Prostate gland (tissue), 2 donors: ENCODE results near the gene PLVAP. TPM values are rescaled to one million over a fixed set of nuclear protein-coding genes. Genes with fewer than 3 reads are reported as not detected.
A peak's percentile ranks its signal among the peaks of the same experiment; 100 is the strongest.

Experiments
- DNase-seq: peaks from one replicate; pipeline ENCODE4 v3.0.0-alpha.2; 2019; ENCODE audit warnings: low spot score
- H3K27ac ChIP-seq, 2 donors: fragments of 200-600 bp; sonication (generic); 2 replicates each; pipeline ENCODE4 v1.5.1; 2017 to 2019
- H3K27me3 ChIP-seq: fragments of 200-600 bp; sonication (generic); replicated peaks from 2 replicates; pipeline ENCODE4 v1.5.1; 2019; ENCODE audit not compliant: insufficient read depth
- H3K36me3 ChIP-seq, 2 donors: fragments of 200-600 bp; sonication (generic); 1 replicate in 1 of 2; 2 replicates in 1 of 2; pipeline versions ENCODE4 v1.5.1 to v1.8.1; 2017 to 2019
- H3K4me1 ChIP-seq: fragments of 200-600 bp; sonication (generic); replicated peaks from 2 replicates; pipeline ENCODE4 v1.5.1; 2019
- H3K4me3 ChIP-seq, 2 donors: fragments of 200-600 bp; sonication (generic); 2 replicates each; pipeline ENCODE4 v1.5.1; 2017 to 2019
- H3K9me3 ChIP-seq: fragments of 200-600 bp; sonication (generic); 2 replicates; pipeline ENCODE4 v1.5.1; 2017
- CTCF ChIP-seq, 4 experiments: fragments of 200-600 bp in 2 of 4; fragments of 450-650 bp in 2 of 4; sonication (generic) in 2 of 4; IDR thresholded peaks; 1 replicate in 3 of 4; 2 replicates in 1 of 4; pipeline ENCODE4 v1.5.1; 2016 to 2019; ENCODE audit warnings: antibody characterized with exemption in 4 of 4, mild to moderate bottlenecking in 2 of 4, moderate library complexity in 2 of 4
- POLR2A ChIP-seq: fragments of 450-650 bp; IDR thresholded peaks from one replicate; pipeline ENCODE4 v1.6.1; 2016; ENCODE audit warnings: antibody characterized with exemption, mild to moderate bottlenecking
- POLR2AphosphoS5 ChIP-seq: sonication (generic); formaldehyde crosslinking; IDR thresholded peaks from one replicate; pipeline ENCODE4 v1.6.1; 2017; ENCODE audit warnings: antibody characterized with exemption
- WGBS: methylation state at CpG from one replicate; pipeline ENCODE4 v1.1.5; 2018; 5-methylcytosine and 5-hydroxymethylcytosine counted together
- intact Hi-C: fragments of 100-400 bp; cut with DNase I; formaldehyde crosslinking; loops from one replicate; pipeline ENCODE4 v1.14.2; 2022
- total RNA-seq, 2 donors: library from RNA; depleted of rRNA; stranded (reverse); fragments of >200 nt; gene quantifications; one replicate each; pipeline ENCODE4 v1.1.0, GENCODE V29; 2016

PLVAP gene
- total RNA-seq, 2 donors from 2014 or later, result 33.5 to 35.4 TPM

GRCh38 chr19:17306285-17306714, 70.8 kb downstream of the PLVAP start:
- WGBS, result 5% methylated on average over 27 of the region's 28 CpGs
- TF ChIP-seq POLR2AphosphoS5 (no peak), POLR2A (no peak)
- Histone ChIP-seq H3K36me3 (no peaks in the 10 kb centered on the region), H3K4me3 (peak overlapping the region; percentile 51 to 61), H3K9me3 (no peaks in the 10 kb centered on the region), H3K27ac (peak overlapping the region; percentile 87), H3K27me3 (no peaks in the 10 kb centered on the region), H3K4me1 (peaks cover 13% of the 10 kb centered on the region)
- intact Hi-C loops, result no loop called here
- DNase-seq, result no peak

- H3K36me3 ChIP-seq, result no peaks in the 10 kb centered on the region
- peak; percentile 73 for TF ChIP-seq POLR2A
- TF ChIP-seq CTCF (IDR thresholded peaks at IDR 0.05), result peak; percentile 59 to 97 (median 84)
- peak; percentile 99 for TF ChIP-seq POLR2AphosphoS5
- peak within 1 kb of the TSS; percentile 87 for H3K27ac ChIP-seq
- intact Hi-C loops, result no loop called here
- peak; percentile 98 for DNase-seq
- peaks cover 13% of the 10 kb centered on the region for H3K4me1 ChIP-seq
- WGBS, result under 1% methylated on average over 50 of the region's 55 CpGs
- H3K27me3 ChIP-seq, result no peaks in the 10 kb centered on the region
- peak within 1 kb of the TSS; percentile 51 to 61 for H3K4me3 ChIP-seq
- H3K9me3 ChIP-seq, result no peaks in the 10 kb centered on the region
Measured at GRCh38 chr19:17305517-17306284, 71.4 kb downstream of the PLVAP start, which contains the start of gene MRPL34. Gene MRPL34, plus strand, starts transcription at chr19:17305872. Its CDS starts 21 bp downstream, at chr19:17305893.

GRCh38 chr19:17305216-17305516, 72.0 kb downstream of the PLVAP start:
- Histone ChIP-seq H3K27me3 (no peaks in the 10 kb centered on the region), H3K36me3 (no peaks in the 10 kb centered on the region), H3K9me3 (no peaks in the 10 kb centered on the region), H3K27ac (peak overlapping the region; percentile 87), H3K4me3 (peak overlapping the region; percentile 51 to 61), H3K4me1 (peaks cover 8% of the 10 kb centered on the region)
- intact Hi-C loops, result no loop called here
- no peak for DNase-seq
- WGBS, result 3% methylated on average over 7 of the region's 7 CpGs
- TF ChIP-seq POLR2AphosphoS5 (no peak), POLR2A (no peak), CTCF (IDR thresholded peaks at IDR 0.05) (no peak)

- no peak for DNase-seq
- WGBS, result 54% methylated on average over 12 of the region's 12 CpGs
- intact Hi-C loops, result no loop called here
- no peak for TF ChIP-seq POLR2A
- no peak for TF ChIP-seq POLR2AphosphoS5
- TF ChIP-seq CTCF (IDR thresholded peaks at IDR 0.05), result no peak
- peaks cover 5% of the 10 kb centered on the region for H3K4me1 ChIP-seq
- peak overlapping the region in 1 of 2 donors; percentile 87 for H3K27ac ChIP-seq
- no peaks in the 10 kb centered on the region for H3K27me3 ChIP-seq
- no peaks in the 10 kb centered on the region for H3K9me3 ChIP-seq
- no peak overlapping the region for H3K4me3 ChIP-seq
- H3K36me3 ChIP-seq, result no peaks in the 10 kb centered on the region
Measured at GRCh38 chr19:17304386-17305215, 72.5 kb downstream of the PLVAP start.

- Histone ChIP-seq H3K27me3 (no peaks in the 10 kb centered on the region), H3K4me1 (peaks cover 5% of the 10 kb centered on the region), H3K9me3 (no peaks in the 10 kb centered on the region), H3K27ac (peak overlapping the region in 1 of 2 donors; percentile 81), H3K4me3 (peak overlapping the region; percentile 62 to 67), H3K36me3 (no peaks in the 10 kb centered on the region)
- DNase-seq, result no peak
- no peak for TF ChIP-seq POLR2A
- no peak for TF ChIP-seq CTCF (IDR thresholded peaks at IDR 0.05)
- no peak for TF ChIP-seq POLR2AphosphoS5
- 42% methylated on average over 12 of the region's 12 CpGs for WGBS
- intact Hi-C loops, result no loop called here
Measured at GRCh38 chr19:17303940-17304267, 73.2 kb downstream of the PLVAP start.
